Kidney (tissue), 14 donors: Measurements from ENCODE around the gene CHSY1. TPM values are rescaled to one million over a fixed set of nuclear protein-coding genes. Genes with fewer than 3 reads are reported as not detected.
A peak's percentile ranks its signal among the peaks of the same experiment; 100 is the strongest.

Source experiments
- DNase-seq, 5 donors: peaks; one replicate each; pipeline ENCODE4 v3.0.0-alpha.2; 2013 to 2020
- FAIRE-seq: peaks from 2 replicates; lab custom pipeline; 2012; peaks lifted over from hg19 to GRCh38; lab: Jason Lieb, UNC
- H3K27ac ChIP-seq, 2 donors: one replicate each; pipeline ENCODE4 v1.7.0; 2013; ENCODE audit warnings: low read depth in 2 of 2, low read length in 2 of 2, inconsistent platforms in 1 of 2
- H3K27me3 ChIP-seq: one replicate; pipeline ENCODE4 v1.7.1; 2013; ENCODE audit warnings: low read length, inconsistent platforms; ENCODE audit not compliant: control insufficient read depth, insufficient read depth
- H3K36me3 ChIP-seq, 3 donors: one replicate each; pipeline versions ENCODE4 v1.7.0 to v1.7.1; 2013; ENCODE audit warnings: low read length in 3 of 3, control low read depth in 1 of 3, inconsistent platforms in 1 of 3; ENCODE audit not compliant: insufficient read depth in 3 of 3, control insufficient read depth in 2 of 3
- H3K4me1 ChIP-seq, 3 donors: one replicate each; pipeline versions ENCODE4 v1.7.0 to v1.7.1; 2013; ENCODE audit warnings: low read length in 3 of 3, inconsistent platforms in 1 of 3, low read depth in 1 of 3; ENCODE audit not compliant: control insufficient read depth in 2 of 3, insufficient read depth in 2 of 3
- H3K4me3 ChIP-seq, 3 donors: one replicate each; pipeline versions ENCODE4 v1.7.0 to v1.8.1; 2013; ENCODE audit warnings: low read length in 3 of 3, control low read depth in 1 of 3, inconsistent platforms in 1 of 3
- H3K9ac ChIP-seq, 3 donors: one replicate each; pipeline versions ENCODE4 v1.7.0 to v1.7.1; 2013; ENCODE audit warnings: low read length in 3 of 3, control low read depth in 1 of 3, inconsistent platforms in 1 of 3
- H3K9me3 ChIP-seq, 3 donors: one replicate each; pipeline versions ENCODE4 v1.7.0 to v1.7.1; 2013; ENCODE audit warnings: low read length in 3 of 3, control low read depth in 1 of 3, inconsistent platforms in 1 of 3; ENCODE audit not compliant: control insufficient read depth in 2 of 3, insufficient read depth in 1 of 3
- CTCF ChIP-seq: IDR thresholded peaks from 3 replicates; pipeline ENCODE4 v1.5.1; 2012; ENCODE audit warnings: mild to moderate bottlenecking, moderate library complexity, borderline replicate concordance; ENCODE audit not compliant: insufficient read depth; ENCODE audit errors: extremely low read depth
- intact Hi-C: fragments of 100-400 bp; cut with DNase I; formaldehyde crosslinking; loops from one replicate; pipeline ENCODE4 v1.11.1; 2022
- polyA plus RNA-seq: library from polyadenylated mRNA; stranded (reverse); fragments of 350-450 nt; fragmentation: Illumina TruSeq; extraction: RNeasy Lipid Tissue Mini Kit (QIAGEN cat#74804); gene quantifications from one replicate; pipeline ENCODE4 v1.2.3, GENCODE V29; 2014; ENCODE audit warnings: low read depth, low replicate concordance; ENCODE audit not compliant: insufficient read depth
- total RNA-seq: library from RNA; stranded (reverse); fragmentation: NEBNext Ultra II Directional; extraction: Animal tissue kit (Norgen Biotek cat#: 25700); gene quantifications from one replicate; pipeline ENCODE4 v1.2.1, GENCODE V29; 2021
- donor health status: control.
- donor health status: control.
- donor health status: control.
- donor health status: control.
- donor health status: control.
- donor health status: DM: yes; HTN: yes; CAD: no.
- donor health status: Normal renal cell carcinoma (clear cell type).

The CHSY1 gene
- total and polyA plus RNA-seq, 2 donors from 2014 or later, result 7.2 to 41.6 TPM

GRCh38 chr15:101280007-101280406 lies 28.2 kb upstream of the CHSY1 start:
- intact Hi-C loops, result no loop called here
- no peak overlapping the region for H3K4me3 ChIP-seq
- H3K9ac ChIP-seq, result no peak overlapping the region
- no peak for FAIRE-seq
- no peak for DNase-seq
- TF ChIP-seq CTCF, result no peak
- H3K27me3 ChIP-seq, result no peaks in the 10 kb centered on the region
- no peaks in the 10 kb centered on the region for H3K9me3 ChIP-seq
- peaks cover 5 to 19% (median 11%) of the 10 kb centered on the region in 3 donors for H3K36me3 ChIP-seq
- peaks cover 0 to 8% (median 0%) of the 10 kb centered on the region in 3 donors for H3K4me1 ChIP-seq
- H3K27ac ChIP-seq, result no peak overlapping the region

GRCh38 chr15:101277943-101278564 lies 26.2 kb upstream of the CHSY1 start:
- Histone ChIP-seq H3K27me3 (no peaks in the 10 kb centered on the region), H3K4me1 (peaks cover 0 to 8% (median 0%) of the 10 kb centered on the region in 3 donors), H3K4me3 (peak overlapping the region; percentile 70 to 77 (median 71)), H3K9ac (no peak overlapping the region), H3K9me3 (no peaks in the 10 kb centered on the region), H3K27ac (no peak overlapping the region), H3K36me3 (peaks cover 12 to 35% (median 26%) of the 10 kb centered on the region in 3 donors)
- intact Hi-C loops, result no loop called here
- peak in 1 of 5 donors; percentile 38 for DNase-seq
- no peak for FAIRE-seq
- TF ChIP-seq CTCF, result no peak

GRCh38 chr15:101277038-101277822 lies 25.4 kb upstream of the CHSY1 start, which contains the start of gene SELENOS:
SELENOS (minus strand) TSS chr15:101277485; CDS start chr15:101277417, 68 bp downstream.
- intact Hi-C loops, result no loop called here
- peaks cover 0 to 8% (median 0%) of the 10 kb centered on the region in 3 donors for H3K4me1 ChIP-seq
- H3K36me3 ChIP-seq, result peaks cover 14 to 33% (median 29%) of the 10 kb centered on the region in 3 donors
- H3K9ac ChIP-seq, result peak within 1 kb of the TSS; percentile 27 to 88 (median 86)
- H3K27ac ChIP-seq, result peak within 1 kb of the TSS; percentile 37 to 71
- DNase-seq (peak; percentile 83 to 97 (median 93)), FAIRE-seq (no peak)
- no peak for TF ChIP-seq CTCF
- H3K4me3 ChIP-seq, result peak within 1 kb of the TSS; percentile 90 to 96 (median 90)
- no peaks in the 10 kb centered on the region for H3K9me3 ChIP-seq
- H3K27me3 ChIP-seq, result no peaks in the 10 kb centered on the region
